ENCODE measurements around the gene TMC4.
"Not testable (repeated sequence)": the region's sequence is repeated elsewhere in the genome, so short reads cannot be mapped to it uniquely, and the experiment has no call there.

TMC4 gene

GRCh38 chr19:54172471-54173358, at the start of gene TMC4:
TSS of gene TMC4 (minus strand) at chr19:54173160. CDS start at chr19:54173117, 43 bp downstream.
- DNase-seq (ENCODE audit: low read depth): no peak

GRCh38 chr19:54221947-54222346, 49.0 kb upstream of the TMC4 start:
- DNase-seq (ENCODE audit: low read depth): not testable (repeated sequence)

- not testable (repeated sequence) for DNase-seq (ENCODE audit: low read depth)
Observed at GRCh38 chr19:54219702-54220101, 46.7 kb upstream of the TMC4 start.

GRCh38 chr19:54218960-54219661, 46.2 kb upstream of the TMC4 start:
- no peak for DNase-seq (ENCODE audit: low read depth)

- no peak for DNase-seq (ENCODE audit: low read depth)
Observed at GRCh38 chr19:54218259-54218658, 45.3 kb upstream of the TMC4 start.

GRCh38 chr19:54217517-54218247, 44.7 kb upstream of the TMC4 start:
- not testable (repeated sequence) for DNase-seq (ENCODE audit: low read depth)

GRCh38 chr19:54216869-54217268, 43.9 kb upstream of the TMC4 start:
- DNase-seq (ENCODE audit: low read depth): no peak

- not testable (repeated sequence) for DNase-seq (ENCODE audit: low read depth)
Observed at GRCh38 chr19:54214734-54215133, 41.8 kb upstream of the TMC4 start.

- DNase-seq (ENCODE audit: low read depth): not testable (repeated sequence)
Observed at GRCh38 chr19:54214217-54214616, 41.3 kb upstream of the TMC4 start.

GRCh38 chr19:54211235-54211634, 38.3 kb upstream of the TMC4 start:
- DNase-seq (ENCODE audit: low read depth): no peak

- DNase-seq (ENCODE audit: low read depth): no peak
Observed at GRCh38 chr19:54209811-54210494, 37.0 kb upstream of the TMC4 start.

- no peak for DNase-seq (ENCODE audit: low read depth)
Observed at GRCh38 chr19:54209058-54209810, 36.3 kb upstream of the TMC4 start.

GRCh38 chr19:54208784-54209057, 35.8 kb upstream of the TMC4 start:
- no peak for DNase-seq (ENCODE audit: low read depth)

- no peak for DNase-seq (ENCODE audit: low read depth)
Observed at GRCh38 chr19:54207983-54208783, 35.2 kb upstream of the TMC4 start.

GRCh38 chr19:54207676-54207982, 34.7 kb upstream of the TMC4 start:
- DNase-seq (ENCODE audit: low read depth): no peak

- not testable (repeated sequence) for DNase-seq (ENCODE audit: low read depth)
Observed at GRCh38 chr19:54207193-54207592, 34.2 kb upstream of the TMC4 start.

GRCh38 chr19:54206831-54207177, 33.8 kb upstream of the TMC4 start:
- DNase-seq (ENCODE audit: low read depth): no peak

- no peak for DNase-seq (ENCODE audit: low read depth)
Observed at GRCh38 chr19:54206030-54206830, 33.3 kb upstream of the TMC4 start.

GRCh38 chr19:54204767-54205468, 32.0 kb upstream of the TMC4 start:
- DNase-seq (ENCODE audit: low read depth): no peak
